HEK293 (cell line): ENCODE measurements around the gene SLC12A1.
A peak's percentile ranks its signal among the peaks of the same experiment; 100 is the strongest.

Experiments used
- GLIS2 ChIP-seq: fragments of 450-650 bp; formaldehyde crosslinking; IDR thresholded peaks from 2 replicates; pipeline ENCODE4 v1.5.1; 2016; ENCODE audit warnings: missing biosample characterization, missing genetic modification characterization
- KLF1 ChIP-seq: fragments of 450-650 bp; formaldehyde crosslinking; IDR thresholded peaks from 2 replicates; pipeline ENCODE4 v1.5.1; 2016; ENCODE audit warnings: missing biosample characterization, missing genetic modification characterization
- KLF16 ChIP-seq: fragments of 450-650 bp; formaldehyde crosslinking; IDR thresholded peaks from 2 replicates; pipeline ENCODE4 v1.5.1; 2017; ENCODE audit warnings: missing biosample characterization, missing genetic modification characterization
- KLF8 ChIP-seq: fragments of 450-650 bp; formaldehyde crosslinking; IDR thresholded peaks from 2 replicates; pipeline ENCODE4 v1.5.1; 2016; ENCODE audit warnings: missing biosample characterization, missing genetic modification characterization
- PRDM1 ChIP-seq: fragments of 450-650 bp; formaldehyde crosslinking; IDR thresholded peaks from 2 replicates; pipeline ENCODE4; 2016; ENCODE audit warnings: missing biosample characterization, missing genetic modification characterization
- PRDM6 ChIP-seq: fragments of 450-650 bp; formaldehyde crosslinking; IDR thresholded peaks from 2 replicates; pipeline ENCODE4 v1.5.1; 2017; ENCODE audit warnings: missing biosample characterization, missing genetic modification characterization
- SCRT1 ChIP-seq: fragments of 450-650 bp; formaldehyde crosslinking; IDR thresholded peaks from 2 replicates; pipeline ENCODE4 v1.5.1; 2016; ENCODE audit warnings: missing biosample characterization, missing genetic modification characterization, borderline replicate concordance
- SCRT2 ChIP-seq: fragments of 450-650 bp; formaldehyde crosslinking; IDR thresholded peaks from 2 replicates; pipeline ENCODE4 v1.5.1; 2016; ENCODE audit warnings: missing biosample characterization, missing genetic modification characterization
- SP2 ChIP-seq: fragments of 450-650 bp; formaldehyde crosslinking; IDR thresholded peaks from 2 replicates; pipeline ENCODE4 v1.5.1; 2016; ENCODE audit warnings: missing biosample characterization, missing genetic modification characterization
- SP3 ChIP-seq: fragments of 450-650 bp; formaldehyde crosslinking; IDR thresholded peaks from 2 replicates; pipeline ENCODE4 v1.5.1; 2016; ENCODE audit warnings: missing biosample characterization, missing genetic modification characterization
- SP7 ChIP-seq: fragments of 450-650 bp; formaldehyde crosslinking; IDR thresholded peaks from 2 replicates; pipeline ENCODE4 v1.5.1; 2016; ENCODE audit warnings: missing biosample characterization, missing genetic modification characterization
- YY2 ChIP-seq: fragments of 450-650 bp; formaldehyde crosslinking; IDR thresholded peaks from 2 replicates; pipeline ENCODE4 v1.5.1; 2016; ENCODE audit warnings: missing biosample characterization, missing genetic modification characterization
- ZBTB11 ChIP-seq: fragments of 450-650 bp; formaldehyde crosslinking; conservative IDR thresholded peaks from 2 replicates; pipeline ENCODE4 v1.5.1; 2016; ENCODE audit warnings: low read depth, missing biosample characterization, missing genetic modification characterization
- ZBTB20 ChIP-seq: fragments of 450-650 bp; formaldehyde crosslinking; IDR thresholded peaks from 2 replicates; pipeline ENCODE4 v1.5.1; 2016; ENCODE audit warnings: missing biosample characterization, missing genetic modification characterization
- ZBTB7A ChIP-seq: fragments of 450-650 bp; formaldehyde crosslinking; IDR thresholded peaks from 2 replicates; pipeline ENCODE4 v1.5.1; 2016; ENCODE audit warnings: low read depth, missing biosample characterization, missing genetic modification characterization
- ZIC2 ChIP-seq: fragments of 450-650 bp; formaldehyde crosslinking; IDR thresholded peaks from 2 replicates; pipeline ENCODE4 v1.5.1; 2016; ENCODE audit warnings: missing biosample characterization, missing genetic modification characterization
- ZNF10 ChIP-seq: fragments of 450-650 bp; formaldehyde crosslinking; IDR thresholded peaks from 2 replicates; pipeline ENCODE4 v1.5.1; 2017; ENCODE audit warnings: missing biosample characterization, missing genetic modification characterization
- ZNF132 ChIP-seq: fragments of 450-650 bp; formaldehyde crosslinking; IDR thresholded peaks from 2 replicates; pipeline ENCODE4 v1.5.1; 2017; ENCODE audit warnings: missing biosample characterization, missing genetic modification characterization, borderline replicate concordance
- ZNF184 ChIP-seq: fragments of 450-650 bp; IDR thresholded peaks from 2 replicates; pipeline ENCODE4 v1.5.1; 2018; ENCODE audit warnings: missing biosample characterization, mild to moderate bottlenecking, missing genetic modification characterization
- ZNF311 ChIP-seq: fragments of 450-650 bp; formaldehyde crosslinking; IDR thresholded peaks from 2 replicates; pipeline ENCODE4 v1.5.1; 2017; ENCODE audit warnings: missing biosample characterization, missing genetic modification characterization, borderline replicate concordance
- ZNF335 ChIP-seq: fragments of 450-650 bp; formaldehyde crosslinking; conservative IDR thresholded peaks from 2 replicates; pipeline ENCODE4 v1.5.1; 2016; ENCODE audit warnings: missing biosample characterization, missing genetic modification characterization
- ZNF398 ChIP-seq: fragments of 450-650 bp; formaldehyde crosslinking; IDR thresholded peaks from 2 replicates; pipeline ENCODE4 v1.5.1; 2017; ENCODE audit warnings: missing biosample characterization, missing genetic modification characterization
- ZNF501 ChIP-seq: fragments of 450-650 bp; formaldehyde crosslinking; IDR thresholded peaks from 2 replicates; pipeline ENCODE4 v1.5.1; 2016; ENCODE audit warnings: missing biosample characterization, missing genetic modification characterization
- ZNF514 ChIP-seq: fragments of 450-650 bp; formaldehyde crosslinking; IDR thresholded peaks from 2 replicates; pipeline ENCODE4 v1.5.1; 2016; ENCODE audit warnings: missing biosample characterization, missing genetic modification characterization
- ZNF521 ChIP-seq: fragments of 450-650 bp; formaldehyde crosslinking; IDR thresholded peaks from 2 replicates; pipeline ENCODE4 v1.5.1; 2017; ENCODE audit warnings: missing biosample characterization, mild to moderate bottlenecking, missing genetic modification characterization
- ZNF558 ChIP-seq: fragments of 450-650 bp; formaldehyde crosslinking; IDR thresholded peaks from 2 replicates; pipeline ENCODE4 v1.5.1; 2016; ENCODE audit warnings: missing biosample characterization, missing genetic modification characterization
- ZNF571 ChIP-seq: fragments of 450-650 bp; formaldehyde crosslinking; IDR thresholded peaks from 2 replicates; pipeline ENCODE4 v1.5.0; 2017; ENCODE audit warnings: missing biosample characterization, missing genetic modification characterization
- ZNF585B ChIP-seq: fragments of 450-650 bp; formaldehyde crosslinking; IDR thresholded peaks from 2 replicates; pipeline ENCODE4 v1.5.1; 2016; ENCODE audit warnings: missing biosample characterization, missing genetic modification characterization
- ZNF639 ChIP-seq: fragments of 450-650 bp; formaldehyde crosslinking; IDR thresholded peaks from 2 replicates; pipeline ENCODE4 v1.5.1; 2016; ENCODE audit warnings: missing biosample characterization, missing genetic modification characterization
- ZNF658 ChIP-seq: fragments of 450-650 bp; formaldehyde crosslinking; IDR thresholded peaks from 2 replicates; pipeline ENCODE4; 2016; ENCODE audit warnings: missing biosample characterization, missing genetic modification characterization
- ZNF692 ChIP-seq: fragments of 450-650 bp; formaldehyde crosslinking; IDR thresholded peaks from 2 replicates; pipeline ENCODE4 v1.5.1; 2016; ENCODE audit warnings: missing biosample characterization, missing genetic modification characterization

Gene SLC12A1

GRCh38 chr15:48331796-48332641, 125.9 kb downstream of the SLC12A1 start (continued):
- TF ChIP-seq ZBTB11 (tag by site-specific recombination) = no peak
- no peak for TF ChIP-seq ZNF658 (tag by site-specific recombination)
- TF ChIP-seq ZNF585B (tag by site-specific recombination) = no peak
- peak; percentile 57 for TF ChIP-seq ZIC2
- no peak for TF ChIP-seq ZNF132 (tag by site-specific recombination)
- 0 out of 2 replicates have a peak, but pooled peaks have one; percentile 25 for TF ChIP-seq ZNF501
- no peak for TF ChIP-seq ZNF10 (tag by site-specific recombination)
- no peak; the same call in 1 of the 2 replicates for TF ChIP-seq ZBTB20 (tag by site-specific recombination)
- 0 out of 2 replicates have a peak, but pooled peaks have one; percentile 17 for TF ChIP-seq ZNF639 (tag by site-specific recombination)
- no peak for TF ChIP-seq SCRT2
- TF ChIP-seq PRDM6 = no peak
- TF ChIP-seq GLIS2 (tag by site-specific recombination) = peak; percentile 74
- TF ChIP-seq ZNF335 = peak; percentile 35
- TF ChIP-seq ZNF514 (tag by site-specific recombination) = no peak
- TF ChIP-seq ZNF692 (tag by site-specific recombination) = peak; percentile 23; the same call in 1 of the 2 replicates
- peak; percentile 95 for TF ChIP-seq KLF8
- TF ChIP-seq ZNF558 = no peak
- TF ChIP-seq ZNF521 (tag by site-specific recombination) = no peak
- TF ChIP-seq SCRT1 (tag by site-specific recombination) = no peak
- no peak for TF ChIP-seq ZNF571
- TF ChIP-seq YY2 (tag by site-specific recombination) = peak; percentile 33; the same call in 1 of the 2 replicates
- 0 out of 2 replicates have a peak, but pooled peaks have one; percentile 39 for TF ChIP-seq ZBTB7A
- TF ChIP-seq ZNF184 (tag by site-specific recombination) = no peak
- peak; percentile 72 for TF ChIP-seq KLF1 (tag by site-specific recombination)
- TF ChIP-seq SP3 (tag by site-specific recombination) = peak; percentile 77
- TF ChIP-seq ZNF311 (tag by site-specific recombination) = no peak
- peak; percentile 68 for TF ChIP-seq KLF16 (tag by site-specific recombination)
- peak; percentile 45 for TF ChIP-seq SP2 (tag by site-specific recombination)
- no peak; the same call in 1 of the 2 replicates for TF ChIP-seq SP7 (tag by site-specific recombination)
- no peak for TF ChIP-seq ZNF398 (tag by site-specific recombination)
- TF ChIP-seq PRDM1 = no peak
